HG03457 (cell line): ENCODE measurements around the gene FMN1.

ENCODE experiments used
- ATAC-seq: cut with Tn5 transposase; IDR thresholded peaks from one replicate; pipeline ENCODE4 v1.9.1; 2021; ENCODE audit warnings: moderate number of reproducible peaks; ENCODE audit not compliant: unreplicated experiment

FMN1 gene

DNA sequence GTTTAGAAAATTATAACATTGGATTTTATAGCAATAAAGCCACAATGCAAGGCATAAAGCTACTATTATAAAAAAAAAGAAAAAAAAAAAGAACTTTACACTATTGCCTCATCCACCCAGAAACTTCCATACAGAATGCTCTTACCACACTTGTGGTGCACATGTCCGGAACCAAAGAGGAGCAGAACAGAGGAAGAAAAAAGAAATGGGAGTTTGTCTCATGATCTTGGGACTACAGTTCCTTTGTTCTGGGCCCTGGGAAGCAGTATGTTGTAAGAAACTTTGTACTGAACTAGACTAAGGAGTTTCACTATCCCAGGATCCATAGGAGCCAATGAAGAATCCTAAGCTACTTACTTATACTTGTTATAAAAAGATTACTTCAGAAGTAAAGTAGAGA lies 36.1 kb downstream of the FMN1 start:
- no peak for ATAC-seq

GRCh38 chr15:33157371-33158037 lies 37.0 kb downstream of the FMN1 start:
- ATAC-seq = no peak

DNA sequence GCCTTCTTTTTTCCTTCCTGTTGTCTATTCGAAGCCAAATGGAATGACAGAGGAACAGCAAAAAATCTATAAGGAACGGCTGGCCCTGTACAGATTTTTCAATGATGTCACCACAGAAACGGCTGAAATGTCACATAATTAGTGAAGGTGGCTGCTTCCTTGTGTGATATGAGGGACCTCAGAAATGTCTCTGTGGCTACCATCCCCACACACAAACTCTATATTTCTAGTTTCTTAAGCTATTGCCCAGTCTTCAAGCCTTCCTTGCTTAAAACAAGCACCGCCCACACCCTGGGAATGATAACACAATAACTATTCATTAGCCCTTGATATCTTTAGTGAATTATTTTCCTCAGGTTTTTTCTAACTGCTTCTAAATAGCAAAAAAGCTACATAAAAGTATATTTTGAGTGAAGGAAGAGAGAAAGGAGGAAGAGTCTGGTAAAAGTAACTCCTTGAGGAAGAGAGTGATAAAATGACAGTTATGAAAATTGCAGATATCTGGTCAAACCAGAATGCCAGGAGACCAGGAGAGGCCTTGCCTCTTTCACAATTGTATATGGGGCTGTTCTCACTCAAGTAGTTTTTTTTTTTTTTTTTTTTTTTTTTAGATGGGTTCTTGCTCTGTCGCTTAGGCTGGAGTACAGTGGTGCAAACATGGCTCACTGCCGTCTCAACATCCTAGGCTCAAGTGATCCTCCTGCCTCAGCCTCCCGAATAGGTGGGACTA lies 38.7 kb downstream of the FMN1 start:
- ATAC-seq = no peak

DNA sequence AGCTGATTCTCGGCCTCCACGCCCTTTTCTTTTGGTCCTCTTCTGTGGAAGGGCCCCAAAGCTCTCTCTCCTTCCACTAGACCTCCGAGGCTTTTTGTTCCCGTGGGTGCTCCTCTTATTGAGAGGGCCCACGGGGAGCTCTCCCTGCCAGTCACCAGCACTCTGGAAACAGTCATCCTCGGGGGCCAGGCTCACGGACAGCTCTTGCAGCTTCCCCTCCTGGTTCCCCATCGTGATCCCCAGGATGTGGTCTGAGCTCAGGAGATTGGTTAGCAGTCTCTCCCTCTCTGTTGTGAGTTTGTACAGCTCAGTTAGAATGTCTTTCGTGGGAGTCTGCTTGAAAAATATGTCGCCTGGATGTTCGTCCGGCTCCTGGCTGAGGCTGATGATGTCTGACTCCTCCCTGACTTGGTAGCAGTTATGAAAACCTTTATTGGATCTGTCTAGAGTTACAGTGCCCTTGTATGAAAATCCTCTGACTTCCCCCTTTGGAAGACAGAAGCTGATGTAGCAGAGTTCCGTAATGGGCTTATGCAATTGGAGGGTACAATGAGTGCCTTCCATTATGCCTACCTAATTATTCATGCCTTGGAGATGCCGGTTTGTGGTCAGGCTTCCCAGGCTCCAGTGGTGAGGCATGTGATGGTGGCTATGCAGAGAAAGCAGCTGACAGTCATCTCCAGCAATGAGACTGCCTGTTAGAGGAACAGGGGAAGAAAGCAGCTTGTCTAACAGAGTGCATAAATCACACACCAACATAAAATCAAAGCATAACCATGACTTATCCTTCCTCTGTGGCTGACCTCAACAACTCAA lies 40.0 kb downstream of the FMN1 start:
- no peak for ATAC-seq

GRCh38 chr15:33153548-33153947 lies 41.0 kb downstream of the FMN1 start:
- ATAC-seq = no peak

DNA sequence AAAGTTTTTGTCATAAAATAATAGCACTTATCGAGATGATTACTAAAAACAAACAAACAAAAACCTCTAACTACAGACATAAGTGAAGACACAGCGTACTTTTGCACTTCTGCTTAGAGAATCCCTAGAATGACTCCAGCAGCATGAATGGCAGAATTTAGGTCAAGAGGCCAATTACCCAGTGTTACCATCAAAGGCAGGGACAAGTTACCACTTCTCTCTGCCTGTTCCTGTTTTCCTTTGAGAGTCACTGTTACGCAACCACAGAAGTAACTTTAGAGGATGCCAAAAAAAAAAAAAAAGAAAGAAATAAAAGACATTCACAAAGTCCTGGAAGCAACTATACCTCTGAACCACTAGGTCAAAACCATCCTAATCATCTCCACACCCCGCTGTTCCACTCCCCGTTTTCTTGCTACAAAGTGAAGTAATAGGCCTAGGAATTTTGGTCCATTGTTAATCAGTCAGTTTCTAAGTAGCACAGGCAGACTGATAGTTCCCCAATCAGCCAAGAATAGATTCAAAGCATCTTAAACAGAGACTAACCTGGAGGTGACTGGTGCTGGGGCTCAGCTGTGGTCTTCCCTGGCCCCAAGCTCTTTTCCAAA lies 41.9 kb downstream of the FMN1 start:
- no peak for ATAC-seq

- ATAC-seq = no peak
Observed at GRCh38 chr15:33150971-33151370, 43.5 kb downstream of the FMN1 start.

DNA sequence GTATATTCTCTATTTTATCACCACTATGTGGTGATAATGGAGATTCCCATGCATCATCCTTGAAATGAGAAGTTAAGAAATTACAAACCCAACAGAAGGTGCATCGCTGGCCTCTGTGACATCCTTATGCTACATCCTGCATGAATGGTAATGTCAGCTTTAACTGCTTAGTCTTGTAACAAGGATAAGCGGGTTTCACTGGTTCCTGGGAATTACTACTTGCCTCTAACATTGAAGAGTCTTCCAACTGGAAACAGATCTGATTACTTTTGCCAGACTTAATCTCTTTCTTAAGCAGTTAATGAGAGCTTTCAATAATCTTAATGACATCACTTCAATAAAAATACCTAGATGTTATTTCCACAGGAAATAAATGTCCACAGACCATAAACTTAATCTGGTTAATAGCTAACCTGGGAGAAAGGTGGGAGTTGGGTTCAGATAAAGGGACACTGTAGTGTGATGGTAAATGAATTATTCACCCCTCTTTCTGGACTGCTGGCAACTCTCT lies 44.0 kb downstream of the FMN1 start:
- no peak for ATAC-seq

DNA sequence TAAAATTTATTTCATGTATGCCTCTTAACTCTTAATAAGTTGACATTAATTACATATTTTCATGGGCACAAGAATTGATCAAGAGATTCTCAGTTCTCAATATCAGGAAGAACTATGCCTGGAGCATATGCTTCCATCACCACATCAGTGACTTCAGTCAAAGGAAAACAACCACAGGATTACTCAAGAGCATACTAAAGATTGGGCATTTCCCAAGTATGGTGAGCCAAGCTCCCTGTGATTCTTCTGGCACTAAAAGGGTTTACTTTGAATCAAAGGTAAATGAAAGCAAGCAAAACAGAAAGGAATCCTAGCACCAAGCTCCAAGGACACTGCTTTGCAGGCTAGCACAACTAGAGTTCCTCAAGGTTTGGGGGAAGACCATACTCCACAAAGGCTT lies 44.6 kb downstream of the FMN1 start:
- no peak for ATAC-seq

- ATAC-seq = no peak
Observed at GRCh38 chr15:33148129-33148751, 46.3 kb downstream of the FMN1 start.

DNA sequence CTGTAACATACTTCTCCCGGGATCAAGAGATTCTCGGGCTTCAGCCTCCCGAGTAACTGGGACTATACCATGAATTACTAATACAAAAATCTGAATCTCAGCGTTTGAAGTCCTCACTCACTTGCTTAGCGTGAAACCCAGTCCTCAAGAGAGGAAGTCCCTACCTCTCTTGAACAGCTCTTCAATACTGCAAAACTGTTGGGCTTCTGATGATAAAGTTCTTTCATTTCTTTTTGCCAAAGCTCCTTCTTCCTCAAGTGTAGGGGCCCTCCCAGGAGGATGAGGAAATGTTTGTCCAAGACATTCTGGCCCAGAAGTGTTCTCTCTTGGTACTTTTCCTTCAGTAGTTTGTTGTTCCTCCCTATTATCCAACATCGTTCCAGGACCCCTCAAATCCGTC lies 48.5 kb downstream of the FMN1 start:
- ATAC-seq = no peak

DNA sequence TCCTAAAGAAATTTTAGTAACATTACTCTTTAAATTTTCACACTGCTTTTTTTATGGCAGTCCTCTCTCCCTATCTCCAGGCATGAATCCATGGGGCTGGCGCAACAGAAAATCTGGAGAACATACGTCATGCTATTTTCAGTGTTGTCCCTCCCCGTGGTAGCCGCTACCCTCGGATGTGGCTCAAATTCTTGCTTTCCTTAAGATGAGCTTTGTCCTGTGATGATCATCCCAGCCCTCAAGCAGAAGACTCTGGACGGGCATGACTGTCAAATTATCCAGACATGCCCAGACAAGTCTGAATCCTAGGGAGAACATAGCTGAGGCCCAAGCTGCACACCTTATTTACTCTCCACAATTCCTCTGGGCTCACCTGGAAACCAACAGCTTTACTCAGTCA lies 49.1 kb downstream of the FMN1 start:
- no peak for ATAC-seq

- ATAC-seq = no peak
Observed at GRCh38 chr15:33142708-33143107, 51.8 kb downstream of the FMN1 start.

DNA sequence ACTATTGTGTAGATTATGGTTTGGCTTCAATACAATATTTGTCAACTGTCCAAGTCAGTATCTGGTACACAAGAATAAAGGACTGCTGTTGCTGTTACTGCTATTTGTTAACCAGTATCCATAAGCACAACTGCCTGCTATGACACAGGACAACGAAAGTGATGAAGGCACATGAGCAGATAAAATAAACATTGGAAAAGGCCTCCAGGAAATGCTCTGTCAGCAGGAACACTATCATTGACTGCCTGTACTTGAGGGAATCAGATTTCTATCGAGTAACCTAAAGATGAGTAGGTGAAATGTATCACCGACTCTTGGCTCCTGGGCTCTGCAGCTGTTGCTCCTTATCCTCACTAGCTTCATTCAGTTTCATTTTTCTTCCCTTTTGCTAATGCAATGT lies 56.5 kb downstream of the FMN1 start:
- ATAC-seq = no peak

GRCh38 chr15:33137101-33137500 lies 57.4 kb downstream of the FMN1 start:
- ATAC-seq = no peak

GRCh38 chr15:33136353-33136752 lies 58.2 kb downstream of the FMN1 start:
- ATAC-seq = no peak

DNA sequence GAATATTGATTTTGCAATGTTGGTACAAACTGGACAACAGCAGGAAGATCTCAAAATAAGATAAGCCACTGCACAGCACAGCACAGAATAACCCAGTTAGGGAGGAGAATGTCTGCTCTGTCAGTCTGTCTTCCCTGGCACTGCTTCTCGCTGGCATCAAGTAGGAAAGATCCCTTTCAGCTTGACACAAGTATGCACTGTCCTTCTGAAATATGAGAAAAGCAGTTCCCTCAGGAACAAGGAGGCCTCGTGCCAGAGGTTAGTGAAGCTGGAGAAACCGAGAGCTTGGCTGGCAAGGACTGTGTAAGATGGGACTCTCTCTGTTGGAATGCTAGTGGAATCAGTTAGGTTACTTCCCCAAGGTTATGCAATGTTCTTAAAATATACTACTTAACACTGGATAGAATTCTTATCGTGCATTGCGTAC lies 59.1 kb downstream of the FMN1 start:
- no peak for ATAC-seq

DNA sequence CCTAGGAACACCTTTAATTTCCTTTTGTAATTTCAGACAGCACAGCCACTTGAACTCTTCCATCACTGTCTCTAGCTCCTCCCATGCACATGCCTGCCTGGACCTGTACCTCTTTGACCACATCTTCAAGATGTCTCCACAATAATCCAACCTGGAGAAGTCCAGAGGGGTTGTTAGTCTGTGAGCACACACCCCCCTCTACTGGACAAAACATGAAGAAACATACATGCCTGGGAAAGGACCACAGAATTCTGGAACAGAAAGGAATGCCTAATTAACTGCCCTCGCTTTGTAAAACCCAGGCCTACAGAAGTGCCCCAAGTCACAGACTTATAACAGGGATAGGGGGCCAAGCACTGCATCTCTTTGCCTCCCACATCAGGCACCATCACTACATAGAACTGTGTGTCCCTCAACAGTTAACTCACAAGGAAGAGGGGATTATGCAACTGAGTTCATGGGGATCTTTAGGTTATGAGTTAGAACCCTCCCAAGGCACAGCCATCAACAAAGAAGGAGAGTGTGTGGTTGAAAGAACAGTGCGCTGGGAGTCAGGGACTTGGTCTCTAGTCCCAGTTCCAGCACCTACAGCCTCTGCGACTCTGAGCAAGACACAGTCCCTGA lies 61.7 kb downstream of the FMN1 start:
- ATAC-seq = no peak

- no peak for ATAC-seq
Observed at GRCh38 chr15:33132233-33132580, 62.3 kb downstream of the FMN1 start.

- no peak for ATAC-seq
Observed at GRCh38 chr15:33131552-33132232, 62.8 kb downstream of the FMN1 start.
